Raji (cell line): ENCODE results near the gene AOPEP.

Experiments
- POLR2A ChIP-seq: IDR thresholded peaks from 2 replicates; pipeline ENCODE4 v1.6.1; 2011; ENCODE audit warnings: low read depth, low read length, control low read depth; ENCODE audit not compliant: insufficient read depth

Gene AOPEP

DNA sequence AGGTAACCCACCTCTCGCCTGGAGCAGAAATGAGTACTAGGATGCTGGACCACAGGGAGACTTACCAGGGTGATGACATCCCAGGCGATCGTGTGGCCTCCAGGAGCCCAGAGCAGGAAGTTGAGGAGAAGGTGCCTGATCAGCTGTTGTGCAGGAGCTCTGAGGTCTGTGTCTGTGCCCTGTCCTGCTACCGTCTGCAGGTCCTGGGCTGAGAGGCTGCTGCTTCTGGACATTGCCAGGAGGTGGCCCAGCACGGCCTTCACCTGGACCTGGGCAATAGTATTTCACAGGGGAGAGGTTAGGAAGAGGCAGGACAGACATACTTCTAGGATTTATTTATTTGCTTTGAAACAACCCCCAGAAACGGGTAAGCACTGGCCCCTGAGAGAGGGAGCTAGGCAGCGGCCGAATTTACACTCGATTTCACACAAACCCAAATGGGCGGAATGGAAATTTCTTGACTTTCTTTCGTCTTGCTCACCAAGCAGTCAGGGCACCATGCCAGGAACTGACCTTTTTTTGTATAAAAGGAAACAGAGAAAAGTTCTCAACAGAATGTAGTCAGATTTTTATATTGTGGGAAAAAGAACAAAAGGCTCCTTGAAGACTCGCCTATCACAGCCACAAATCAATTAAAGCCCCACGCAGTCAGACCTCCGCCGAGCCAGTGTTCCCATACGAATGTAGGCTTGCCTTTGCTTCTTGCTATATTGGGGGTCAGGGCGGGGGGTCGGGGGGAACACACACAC, 380.7 kb downstream of the AOPEP start:
- TF ChIP-seq POLR2A = no peak

DNA sequence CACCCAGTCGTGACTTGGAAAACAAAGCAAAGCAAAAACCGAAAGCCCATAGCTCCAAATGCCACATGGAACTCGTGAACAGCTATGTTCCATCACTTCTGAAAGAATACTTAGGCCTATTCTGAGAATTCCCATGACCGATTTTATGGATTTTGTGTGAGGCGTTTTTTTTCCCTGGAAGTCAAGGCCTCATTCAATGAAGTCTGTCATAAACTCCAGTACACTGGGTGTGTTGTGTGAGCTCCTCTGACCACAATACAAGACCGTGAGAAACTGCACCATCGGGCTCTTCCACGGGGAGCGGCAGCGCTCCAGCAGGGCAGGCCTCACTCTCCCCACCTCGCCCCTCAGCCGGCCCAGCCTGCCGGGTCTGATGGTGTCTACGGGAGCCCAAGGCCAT, 381.5 kb downstream of the AOPEP start:
- no peak for TF ChIP-seq POLR2A

DNA sequence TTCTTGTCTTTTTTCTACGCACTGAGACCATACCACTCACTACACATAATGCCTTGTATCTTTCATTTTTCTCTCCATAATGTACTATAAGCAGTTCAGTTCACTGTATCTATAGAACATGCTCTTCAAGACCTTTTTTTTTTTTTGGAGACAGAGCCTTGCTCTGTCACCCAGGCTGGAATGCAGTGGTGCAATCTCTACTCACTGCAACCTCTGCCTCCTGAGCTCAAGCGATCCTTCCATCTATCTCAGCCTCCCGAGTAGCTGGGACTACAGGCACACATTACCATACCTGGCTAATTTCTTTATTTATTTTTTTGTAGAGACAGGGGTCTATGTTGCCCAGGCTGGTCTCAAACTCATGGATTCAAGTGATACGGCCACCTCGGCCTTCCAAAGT, 382.3 kb downstream of the AOPEP start:
- TF ChIP-seq POLR2A = no peak

- no peak for TF ChIP-seq POLR2A
Measured at GRCh38 chr9:95109456-95109855, 383.0 kb downstream of the AOPEP start.

GRCh38 chr9:95110921-95111525, 384.5 kb downstream of the AOPEP start:
- TF ChIP-seq POLR2A = no peak

GRCh38 chr9:95111716-95112115, 385.2 kb downstream of the AOPEP start:
- TF ChIP-seq POLR2A = no peak

DNA sequence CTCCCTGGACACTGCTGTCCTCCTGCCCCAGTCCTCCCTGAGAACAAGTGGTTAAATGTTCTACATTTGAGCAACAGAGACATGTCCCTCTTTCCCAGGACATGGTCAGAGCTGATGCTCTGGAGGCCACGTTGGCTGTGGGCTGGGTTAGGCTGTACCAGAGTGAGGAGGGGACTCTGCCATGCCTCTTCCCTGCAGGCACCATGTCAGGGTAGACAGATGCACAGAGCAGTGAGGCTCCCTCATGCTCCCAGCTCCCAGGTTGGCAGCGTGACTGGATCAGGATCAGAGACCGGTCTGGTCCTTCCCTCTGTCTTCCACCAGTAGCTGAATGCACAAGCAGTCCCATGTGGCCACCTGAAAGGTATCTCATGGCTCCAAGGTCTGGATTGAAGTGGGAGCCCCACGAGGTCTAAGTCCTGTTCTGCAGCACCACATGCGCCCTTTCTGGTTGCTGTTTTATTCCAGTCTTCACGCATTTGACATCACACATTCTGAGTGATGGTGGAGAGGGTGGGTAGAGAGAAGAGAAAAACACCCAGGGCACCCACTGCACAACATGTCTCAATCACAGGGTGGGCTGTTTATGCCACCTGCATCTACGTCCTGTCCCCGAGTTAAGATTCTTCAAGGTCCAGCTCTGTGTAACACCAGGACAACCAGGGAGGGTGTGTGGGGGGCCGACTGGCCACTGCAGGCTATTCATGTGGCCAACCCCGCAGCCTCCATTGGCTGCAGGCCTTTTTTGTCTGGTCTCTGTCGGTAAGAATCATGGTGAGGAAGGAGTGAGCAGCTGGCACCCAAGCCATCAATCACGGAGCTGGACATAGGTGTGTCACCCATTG, 386.2 kb downstream of the AOPEP start:
- no peak for TF ChIP-seq POLR2A

DNA sequence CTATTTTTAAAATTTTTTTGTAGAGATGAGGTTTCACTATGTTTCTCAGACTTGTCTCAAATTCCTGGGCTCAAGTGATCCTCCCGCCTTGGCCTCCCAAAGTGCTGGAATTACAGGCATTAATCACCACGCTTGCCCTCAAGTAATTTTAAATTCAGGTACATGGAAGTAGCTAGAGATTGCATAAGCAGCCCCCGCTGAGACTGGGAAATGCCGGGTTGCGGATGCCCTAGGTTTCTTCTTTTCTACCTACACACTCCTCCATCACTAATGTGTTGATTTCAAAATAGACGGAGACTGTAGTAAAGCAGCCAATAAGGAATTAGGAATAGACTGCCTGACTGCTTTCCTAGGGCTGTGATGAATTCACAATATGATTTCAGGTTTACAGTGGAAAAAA, 388.6 kb downstream of the AOPEP start:
- TF ChIP-seq POLR2A = no peak

DNA sequence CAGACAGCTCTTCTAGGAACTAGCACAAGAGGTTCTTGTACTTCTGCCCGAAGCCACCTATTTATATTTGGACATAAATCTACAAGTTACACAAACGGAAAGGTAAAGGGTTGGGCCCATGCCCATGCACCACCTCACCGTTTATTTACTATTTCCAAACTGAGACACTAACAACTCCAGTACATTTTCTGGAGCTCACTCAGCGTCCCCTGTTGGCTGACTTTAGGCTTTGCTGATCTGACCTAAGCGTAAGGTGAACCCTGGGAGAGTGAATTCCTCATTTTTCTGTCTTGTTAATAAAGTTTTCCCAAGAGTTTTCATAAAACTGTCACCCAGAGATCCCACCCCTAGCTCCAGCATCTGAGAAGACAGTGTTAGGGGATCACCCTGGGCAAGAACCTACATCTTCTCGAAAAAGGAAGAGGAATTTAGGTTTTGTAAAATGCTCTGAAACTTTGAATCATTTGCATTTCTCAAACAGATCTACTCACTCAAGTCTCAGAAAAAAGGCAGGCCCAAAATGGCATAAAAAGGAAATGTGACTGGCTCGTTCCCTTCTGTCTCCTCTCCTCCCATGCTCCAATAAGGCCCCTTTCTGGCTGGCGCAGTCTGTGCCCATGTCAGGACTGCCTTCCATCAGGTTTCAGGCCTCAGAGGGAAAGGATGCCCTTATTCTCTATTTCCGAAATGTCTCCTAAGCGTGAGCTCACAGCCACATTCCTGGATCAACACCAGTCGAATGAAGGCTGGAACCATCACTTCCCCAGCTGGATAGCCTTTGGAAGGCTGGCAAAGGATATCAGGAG, 389.7 kb downstream of the AOPEP start:
- TF ChIP-seq POLR2A = no peak

DNA sequence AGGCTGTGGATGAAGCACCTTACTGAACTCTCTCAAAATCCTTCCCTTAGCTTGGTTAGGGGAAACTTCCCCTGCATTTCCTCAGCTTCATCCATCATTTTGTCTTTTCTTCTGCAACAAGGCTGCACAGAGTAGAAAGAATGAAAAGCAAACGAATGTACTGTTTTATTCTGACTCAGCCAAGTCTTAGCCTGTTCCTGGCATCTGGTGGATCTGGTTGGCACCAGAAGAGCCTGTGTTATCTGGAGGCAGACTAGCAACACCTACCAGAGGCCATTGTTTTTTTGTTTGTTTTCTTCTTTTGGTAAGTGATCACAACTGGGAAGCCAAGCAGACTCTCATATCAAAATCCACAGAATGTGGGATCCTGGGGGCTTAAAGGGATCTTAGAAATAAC, 390.3 kb downstream of the AOPEP start:
- no peak for TF ChIP-seq POLR2A

GRCh38 chr9:95118596-95118995, 392.1 kb downstream of the AOPEP start:
- TF ChIP-seq POLR2A = no peak

DNA sequence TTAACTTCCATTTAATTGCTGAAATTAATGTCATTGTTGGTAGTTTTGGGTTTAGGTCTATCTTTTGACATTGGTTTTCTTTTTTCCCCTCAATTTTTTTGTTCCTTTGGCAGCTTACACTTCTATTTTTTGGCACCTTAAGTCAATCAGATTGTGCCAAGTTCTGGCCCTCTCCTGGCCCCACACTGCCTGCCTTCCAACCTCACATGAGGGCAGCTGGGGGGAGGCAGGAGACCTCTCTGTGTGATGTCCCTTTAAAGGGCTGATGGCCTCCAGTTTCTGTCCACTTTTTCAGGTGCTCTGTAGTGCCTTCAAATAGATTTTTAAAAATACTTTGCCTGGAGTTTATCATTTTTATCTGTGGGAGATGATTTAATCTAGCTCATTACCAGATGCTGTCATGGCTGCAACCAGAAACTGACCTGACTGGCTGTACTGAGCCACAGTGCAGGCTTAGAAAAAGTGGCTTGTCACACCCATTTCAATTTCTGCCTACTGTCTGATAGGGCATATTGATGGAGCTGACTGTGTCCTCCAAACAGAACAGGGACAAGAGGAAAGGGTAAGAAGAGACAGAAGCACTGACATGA, 394.4 kb downstream of the AOPEP start:
- TF ChIP-seq POLR2A = no peak

GRCh38 chr9:95124582-95125367, 398.3 kb downstream of the AOPEP start:
- TF ChIP-seq POLR2A = no peak

GRCh38 chr9:95125652-95126051, 399.2 kb downstream of the AOPEP start:
- no peak for TF ChIP-seq POLR2A
